ENCODE results near the gene ERC2. TPM values are rescaled to one million over a fixed set of nuclear protein-coding genes. Genes with fewer than 3 reads are reported as not detected.
A peak's percentile ranks its signal among the peaks of the same experiment; 100 is the strongest.

Gene ERC2
- polyA plus RNA-seq, 1 donor: 1.6 TPM

DNA sequence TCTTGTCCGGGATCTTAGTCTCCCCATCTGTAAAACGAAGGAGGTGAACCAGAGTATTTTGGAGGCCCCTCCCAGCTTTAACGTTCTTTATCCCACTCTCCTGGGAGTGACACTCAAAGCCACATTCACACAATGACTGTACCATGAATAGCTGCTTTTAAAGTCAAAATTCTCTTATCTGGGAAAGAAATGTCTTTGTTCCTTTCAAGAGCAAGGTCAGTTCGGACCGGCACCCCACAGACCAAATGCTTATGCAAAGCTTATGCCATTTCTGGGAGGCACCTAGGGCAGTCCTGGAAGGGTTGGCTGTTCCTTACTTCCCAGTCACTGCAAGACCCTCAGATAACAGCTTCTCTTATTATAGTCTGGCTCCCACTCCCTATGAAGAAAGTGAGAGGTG lies 927.7 kb downstream of the ERC2 start:
- no peak for DNase-seq

DNA sequence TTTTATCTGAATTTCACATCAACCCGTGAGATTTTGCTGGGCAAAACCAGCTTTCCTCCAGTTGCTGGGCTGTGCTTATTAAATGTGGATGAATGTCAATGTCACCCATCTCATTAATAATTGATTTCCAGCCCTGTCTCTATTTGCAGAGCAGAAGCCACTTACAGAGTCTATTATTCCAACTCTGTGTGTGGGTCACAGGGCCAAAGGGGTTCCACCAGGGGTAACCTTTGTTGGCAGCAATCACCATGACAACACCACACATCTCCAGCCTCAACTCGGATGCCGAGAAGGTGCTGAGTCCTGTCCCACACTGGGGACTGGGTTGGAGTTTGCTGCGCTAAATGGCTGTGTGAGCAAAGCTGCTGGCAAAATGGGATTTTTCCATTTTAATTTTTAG lies 930.1 kb downstream of the ERC2 start:
- no peak for DNase-seq

DNA sequence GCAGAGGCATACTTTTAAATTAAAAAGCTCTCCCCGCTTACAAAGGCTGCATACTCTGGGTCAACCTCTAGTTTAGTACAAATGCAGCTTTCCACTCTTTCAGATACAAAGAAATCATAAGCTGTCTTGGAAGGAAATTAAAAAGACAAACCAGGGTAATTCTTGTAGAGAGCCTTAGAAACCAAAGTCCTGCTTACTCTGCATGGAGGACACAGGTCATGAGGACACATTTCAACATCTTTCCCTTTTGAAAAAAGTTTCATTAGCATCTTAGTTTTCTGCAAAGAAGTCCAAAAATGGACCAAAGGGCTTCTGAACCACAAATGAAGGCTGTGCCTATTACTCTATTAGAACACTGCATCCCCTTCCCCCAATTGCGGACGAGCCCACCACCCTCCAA lies 930.7 kb downstream of the ERC2 start:
- no peak for DNase-seq

DNA sequence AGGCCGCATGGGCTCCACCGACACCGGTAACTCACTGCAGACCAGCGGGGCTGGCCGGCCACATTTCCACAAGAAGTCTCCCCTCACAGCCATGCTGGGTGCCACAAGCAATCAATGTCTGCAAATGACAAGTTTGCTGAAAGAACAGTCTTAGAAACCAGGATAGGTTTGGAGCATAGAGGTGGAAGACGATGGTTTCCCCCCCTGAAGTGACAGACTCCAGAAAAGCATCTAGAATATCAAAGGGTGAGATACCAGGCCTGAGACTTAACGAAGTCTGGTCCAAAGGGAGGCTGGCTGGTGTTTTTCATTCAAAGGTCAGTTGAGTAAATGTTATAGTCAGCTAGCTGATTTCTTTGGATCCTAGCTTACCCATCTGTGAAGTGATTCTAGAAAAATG lies 931.1 kb downstream of the ERC2 start:
- no peak for DNase-seq

DNA sequence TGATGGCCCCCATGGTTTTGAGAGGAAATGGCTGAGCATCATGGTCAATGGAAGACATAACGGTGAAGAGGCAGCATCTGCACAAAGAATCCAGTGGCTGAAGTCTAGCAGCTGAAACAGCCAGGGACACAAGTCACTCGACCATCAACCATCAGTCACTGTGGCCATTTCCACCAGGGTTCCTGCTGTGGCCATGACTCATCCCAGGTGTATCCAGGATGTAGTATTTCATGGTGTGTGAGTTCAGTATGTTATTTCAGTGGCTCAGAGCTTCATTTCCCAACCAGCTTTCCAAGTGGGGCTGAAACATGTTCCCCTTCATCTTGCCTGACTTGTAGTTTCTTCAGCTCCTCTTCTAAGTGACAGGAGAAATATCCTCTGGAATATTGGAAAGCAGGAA lies 933.4 kb downstream of the ERC2 start:
- DNase-seq: no peak

DNA sequence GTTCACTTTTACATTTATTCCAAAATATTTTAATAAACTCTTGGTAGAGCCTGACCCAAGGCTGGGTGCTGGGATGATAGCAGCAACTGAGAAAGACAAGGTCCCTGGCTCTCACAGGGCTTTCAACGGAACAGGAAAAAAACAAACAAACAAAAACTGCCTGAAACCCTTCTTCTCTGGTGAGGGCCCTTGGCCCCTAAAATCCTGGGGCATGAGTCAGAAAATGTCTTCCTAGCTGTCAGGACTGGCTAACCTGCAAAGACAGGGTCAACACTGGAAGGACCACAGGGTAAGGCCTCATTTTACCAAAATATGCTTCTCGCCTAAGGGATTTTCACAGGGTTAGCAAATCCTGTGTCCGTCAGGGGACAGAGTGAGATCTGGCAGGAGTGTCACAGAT lies 935.5 kb downstream of the ERC2 start:
- DNase-seq: no peak

DNA sequence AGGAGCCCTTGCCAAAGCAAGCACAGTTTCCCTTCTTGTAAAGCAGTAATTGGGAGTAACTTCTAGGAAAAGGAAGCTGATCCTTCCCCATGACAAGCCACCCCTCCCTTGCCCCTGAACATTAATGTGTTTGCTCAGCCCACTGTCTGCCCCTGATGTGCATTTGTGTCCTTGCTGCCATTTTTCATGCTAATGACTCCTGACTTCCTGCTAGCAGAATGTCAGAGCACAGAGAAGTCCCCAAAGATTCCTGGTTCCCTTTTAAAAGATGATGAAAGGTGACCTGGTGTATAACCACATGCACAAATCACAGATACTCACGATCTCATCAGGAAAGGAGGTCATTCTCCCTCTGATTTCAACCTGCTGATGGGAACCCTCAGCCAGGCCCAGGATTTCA lies 936.9 kb downstream of the ERC2 start:
- DNase-seq: no peak

DNA sequence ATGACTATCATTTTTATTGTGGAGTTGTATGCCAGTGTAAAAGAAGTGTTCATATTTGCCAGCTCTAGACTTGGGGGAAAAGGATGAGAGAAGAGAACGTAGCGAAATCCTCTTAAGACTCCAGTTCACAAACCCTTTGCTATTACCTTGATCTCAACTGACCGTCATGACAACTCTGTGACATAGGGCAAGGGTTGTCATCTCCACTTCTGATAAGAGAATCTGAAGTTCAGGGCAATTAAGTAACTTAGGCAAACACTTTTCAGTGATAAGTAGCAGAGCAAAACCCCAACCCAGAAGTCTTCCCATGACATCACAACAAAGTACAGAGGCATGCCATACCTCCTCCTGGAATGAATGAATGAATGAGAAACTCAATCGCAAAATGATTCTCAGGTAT lies 940.9 kb downstream of the ERC2 start:
- DNase-seq: no peak

DNA sequence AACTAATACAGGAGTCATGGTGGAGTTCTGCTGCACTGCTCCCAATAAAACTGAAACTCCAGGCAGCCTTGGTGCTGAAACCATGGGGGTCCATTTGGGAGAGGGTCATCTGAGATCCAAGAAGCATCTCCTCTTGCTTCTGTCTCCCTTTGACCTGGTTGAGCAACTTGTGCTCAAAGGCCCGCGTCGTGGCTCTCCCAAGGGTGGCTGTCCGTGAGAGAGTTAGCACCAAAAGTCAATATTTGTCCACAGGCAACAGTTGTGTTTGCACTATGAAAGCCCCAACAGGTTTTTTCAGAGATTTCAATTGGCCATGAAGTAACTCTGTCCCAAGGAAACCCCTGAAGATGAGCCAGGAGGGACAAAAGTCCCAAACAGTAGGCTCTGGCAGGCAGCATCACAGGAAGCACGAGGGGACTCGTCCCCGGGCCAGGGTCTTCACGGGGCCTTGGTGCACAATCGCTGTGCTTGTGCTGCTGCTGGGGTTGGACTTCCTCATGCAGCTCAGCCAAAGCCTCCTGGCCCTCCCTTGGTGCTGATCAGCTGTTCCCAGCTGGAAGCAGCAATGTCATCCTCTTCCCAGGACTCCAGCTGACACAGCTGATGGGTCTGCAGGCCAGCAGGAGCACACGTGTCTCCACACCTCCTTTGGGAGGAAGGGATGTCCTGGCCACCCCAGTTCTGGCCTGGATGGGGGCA lies 941.8 kb downstream of the ERC2 start:
- DNase-seq: no peak

DNA sequence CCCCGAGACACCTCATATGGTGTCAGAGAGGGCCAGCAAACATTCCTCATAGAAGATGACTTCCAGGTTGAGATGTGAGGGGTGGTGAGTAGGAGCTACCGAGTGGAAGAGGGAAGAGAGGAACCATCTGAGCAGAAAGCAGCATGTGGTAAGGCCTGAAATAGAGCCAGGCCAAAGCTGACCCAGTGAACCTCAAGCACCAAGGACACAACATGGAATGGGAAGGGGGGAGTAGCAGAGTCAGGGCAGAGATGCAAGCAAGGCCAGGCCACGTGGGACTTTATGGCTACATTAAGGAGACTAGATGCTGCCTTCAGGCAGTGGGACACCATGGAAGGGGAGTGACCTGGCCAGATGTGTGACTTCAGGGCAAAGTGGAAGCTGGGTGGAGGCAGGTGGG lies 942.8 kb downstream of the ERC2 start:
- DNase-seq: no peak

DNA sequence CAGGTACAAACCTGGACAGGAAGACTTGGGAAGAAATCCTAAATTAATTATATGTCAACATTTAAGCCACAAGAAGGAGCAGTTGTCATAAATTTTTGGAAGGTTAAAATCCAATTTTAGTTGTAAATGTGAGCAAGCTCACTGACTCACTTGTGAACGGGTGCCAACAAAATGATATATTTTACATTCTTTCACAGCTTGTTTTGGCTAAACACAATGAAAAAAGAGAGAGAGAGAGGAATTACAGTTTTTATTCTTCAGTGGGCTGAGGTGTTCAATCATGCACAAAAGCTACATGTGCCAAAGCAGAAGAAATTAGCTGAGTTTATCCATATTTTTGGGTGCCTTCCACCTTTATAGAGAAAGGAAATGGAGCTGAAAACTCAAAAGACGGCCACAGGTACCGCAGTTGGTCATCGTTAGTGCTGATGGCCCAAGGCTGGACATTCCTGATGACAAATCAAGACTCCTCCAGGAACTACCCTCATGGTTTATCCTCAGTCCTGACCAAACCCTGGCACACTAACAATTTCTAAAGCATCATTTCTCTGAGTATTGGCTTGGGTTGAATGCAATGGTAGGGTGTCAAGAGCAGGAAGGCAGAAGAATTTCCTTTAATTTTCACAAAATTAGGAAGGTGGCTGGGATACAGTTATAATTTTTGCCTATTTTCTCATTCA lies 943.6 kb downstream of the ERC2 start:
- peak; percentile 44 for DNase-seq

DNA sequence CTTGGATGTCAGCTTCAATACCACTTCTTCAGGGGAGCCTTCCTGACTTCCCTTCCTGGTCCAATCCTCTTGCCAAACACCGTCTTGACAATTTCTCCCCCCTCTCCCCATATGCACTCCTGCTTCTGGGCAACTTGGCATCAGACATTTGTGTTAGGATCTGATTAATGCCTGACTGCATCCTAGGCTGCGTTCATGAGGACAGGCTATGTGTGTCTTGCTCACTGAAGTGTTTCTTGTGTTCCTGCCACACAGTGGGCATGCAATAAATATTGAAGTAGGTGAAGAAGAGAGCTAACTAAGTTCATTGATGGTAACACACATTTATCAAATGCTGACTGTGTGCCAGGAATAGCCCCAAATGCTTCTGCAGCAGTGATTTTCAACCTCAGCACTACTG lies 944.8 kb downstream of the ERC2 start:
- DNase-seq: no peak

DNA sequence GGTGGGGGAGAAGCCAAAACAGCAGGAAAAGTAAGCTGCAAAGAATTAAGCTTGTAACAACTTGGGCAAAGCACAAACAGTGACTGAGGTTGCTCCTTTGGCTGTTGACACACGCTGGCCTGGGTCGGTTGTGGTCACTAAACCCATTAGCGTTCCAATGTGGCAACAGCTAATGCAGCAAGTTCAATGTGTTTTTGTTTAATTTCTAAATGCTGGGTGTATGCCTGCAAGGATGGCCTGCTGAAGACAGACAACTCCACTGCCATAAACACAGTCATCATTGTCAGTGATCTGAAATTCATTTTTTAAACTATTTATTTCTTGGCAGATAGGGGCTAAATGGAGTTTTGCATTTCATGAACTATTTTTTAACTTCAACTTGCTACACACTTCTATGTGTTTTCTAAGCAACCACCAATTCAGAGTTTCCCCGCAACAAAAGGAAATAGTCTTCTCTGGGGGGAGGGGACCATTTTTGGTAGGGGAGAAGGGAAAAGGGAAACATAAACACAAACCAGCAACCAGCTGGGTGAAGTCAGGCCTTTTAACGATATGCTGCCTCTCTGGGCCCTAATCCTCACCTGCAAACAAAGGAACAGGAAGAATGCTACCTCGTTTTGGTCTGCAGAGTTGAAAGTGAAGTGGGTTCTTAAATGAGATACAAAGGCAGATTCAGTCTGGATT lies 946.4 kb downstream of the ERC2 start:
- DNase-seq: no peak

DNA sequence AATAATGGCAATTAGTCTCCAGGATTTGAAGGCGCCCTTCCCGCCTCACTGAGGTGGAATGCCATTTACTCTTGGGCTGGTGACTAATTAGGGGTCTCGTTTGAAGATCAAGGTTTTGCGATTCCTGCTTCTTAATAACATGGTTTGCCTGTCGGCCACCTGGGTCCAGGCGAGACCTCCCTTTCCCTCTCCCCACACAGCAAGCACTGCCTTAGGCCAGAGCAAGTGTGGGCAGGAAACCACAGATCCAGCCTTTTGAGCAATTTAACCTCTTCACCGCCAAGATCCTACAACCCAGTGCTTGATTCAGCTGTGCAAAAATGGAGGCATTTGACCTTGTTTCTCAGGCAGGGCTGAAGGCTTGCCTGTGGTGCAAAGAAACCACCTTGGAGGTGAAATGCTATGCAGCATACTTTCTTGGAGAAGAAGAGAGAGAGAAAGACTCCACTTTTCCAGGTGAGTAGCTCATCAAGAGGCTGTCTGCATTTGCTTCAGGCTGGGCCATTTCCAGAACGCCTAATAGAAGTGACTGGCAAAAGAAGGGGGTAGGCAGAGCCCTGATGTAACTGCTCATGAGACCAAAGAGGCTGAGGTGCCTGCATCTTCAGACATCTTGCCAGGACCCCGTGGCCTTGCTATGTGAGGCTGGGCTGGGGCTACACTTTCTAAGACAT lies 947.1 kb downstream of the ERC2 start:
- no peak for DNase-seq

DNA sequence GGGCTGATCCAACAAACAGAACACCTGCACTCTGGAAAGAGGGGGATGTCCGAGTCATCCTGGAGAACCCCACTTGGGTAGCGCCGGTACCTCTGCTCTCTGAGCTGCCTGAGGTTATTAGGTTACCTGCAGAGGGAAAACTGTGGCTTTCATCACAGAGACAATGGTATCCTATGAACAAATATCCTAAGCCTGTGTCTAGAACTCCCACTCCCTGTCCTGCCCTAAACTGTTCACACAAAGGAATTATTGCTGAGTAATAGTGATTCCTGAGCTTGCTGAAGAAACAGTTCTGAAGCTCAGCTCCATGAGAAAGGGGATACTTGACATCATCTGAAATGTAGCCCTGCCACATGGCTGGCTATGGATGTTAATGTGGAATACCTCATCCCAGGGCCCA lies 949.2 kb downstream of the ERC2 start:
- DNase-seq: no peak

DNA sequence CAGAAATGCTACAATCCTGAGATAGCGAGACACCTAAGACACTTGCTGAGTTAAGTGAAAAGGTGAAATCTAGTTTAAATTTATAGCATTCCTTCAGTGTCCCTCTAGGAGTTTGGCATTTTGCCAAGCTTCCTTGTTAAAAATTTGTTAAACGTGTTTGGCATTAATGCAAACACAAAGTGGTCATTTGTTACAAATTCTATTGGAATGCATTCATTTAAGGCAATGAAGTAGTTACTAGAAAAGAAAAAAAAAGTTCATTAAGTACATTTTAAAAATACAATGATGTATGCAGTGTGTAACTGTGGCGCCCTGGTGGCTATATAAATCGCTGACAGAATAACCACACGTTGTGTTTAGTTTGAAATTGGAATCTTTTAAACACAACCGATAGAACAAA lies 949.8 kb downstream of the ERC2 start:
- DNase-seq: no peak

DNA sequence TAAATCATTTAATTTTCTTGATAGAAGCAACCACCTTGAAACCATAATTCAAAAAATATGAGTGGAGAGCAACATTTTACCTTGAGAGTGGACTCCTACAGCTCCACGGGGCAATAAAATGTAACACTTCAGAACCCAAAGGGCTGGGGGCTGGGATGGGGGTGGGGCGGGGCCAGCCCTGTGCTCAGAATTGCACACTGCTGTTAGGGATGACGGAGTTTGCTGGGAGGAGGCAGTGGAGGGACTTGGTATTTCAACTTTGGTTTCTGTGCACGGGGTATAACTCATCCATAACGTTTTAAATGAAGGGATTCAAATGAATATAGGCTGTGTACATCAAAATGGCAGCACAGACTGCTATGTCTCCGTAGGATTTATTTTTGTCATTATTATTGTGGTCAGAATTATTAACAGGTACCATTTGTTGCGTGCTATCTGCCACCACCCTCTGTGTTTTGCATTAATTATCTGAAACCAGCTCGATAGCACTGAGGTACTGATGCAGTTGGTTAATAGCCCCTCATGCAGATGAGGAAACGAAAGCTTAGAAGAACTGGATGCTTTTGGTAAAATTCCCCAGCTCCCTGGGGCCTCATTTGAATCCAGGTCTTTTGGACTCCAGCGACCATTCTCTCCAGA lies 951.8 kb downstream of the ERC2 start:
- DNase-seq: no peak

DNA sequence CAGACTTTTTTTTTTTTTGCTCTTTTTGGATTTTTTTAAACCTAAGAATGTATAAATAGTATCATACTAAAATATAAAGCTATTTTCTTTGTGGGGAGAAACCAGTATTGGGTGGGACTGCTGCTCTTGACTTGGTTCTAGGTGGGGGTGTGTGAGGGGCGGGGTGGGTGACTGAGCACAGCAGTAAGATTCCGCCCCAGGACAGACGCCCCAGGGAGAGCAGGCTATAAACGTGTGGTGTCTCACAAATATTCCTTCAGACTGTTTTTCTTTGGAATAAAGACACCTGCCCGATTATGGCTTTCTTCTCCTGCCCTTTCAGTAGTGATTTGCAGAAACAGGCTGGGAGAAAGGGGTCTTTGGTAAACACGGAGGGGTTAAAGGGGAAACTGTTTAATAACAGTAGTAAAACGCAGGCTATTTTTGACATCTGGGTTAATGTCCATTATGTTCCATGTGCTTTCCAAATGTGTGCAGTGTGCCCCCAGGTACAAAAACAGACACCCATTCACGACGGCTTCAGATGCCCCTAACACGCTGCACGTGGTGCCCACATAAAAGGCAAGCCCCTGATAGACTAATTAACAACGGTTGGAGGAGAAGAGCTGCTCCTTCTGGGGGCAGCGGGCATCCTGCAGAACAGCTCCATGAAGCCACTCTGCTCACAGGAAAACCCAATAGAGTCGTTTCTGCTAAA lies 952.6 kb downstream of the ERC2 start:
- no peak for DNase-seq

DNA sequence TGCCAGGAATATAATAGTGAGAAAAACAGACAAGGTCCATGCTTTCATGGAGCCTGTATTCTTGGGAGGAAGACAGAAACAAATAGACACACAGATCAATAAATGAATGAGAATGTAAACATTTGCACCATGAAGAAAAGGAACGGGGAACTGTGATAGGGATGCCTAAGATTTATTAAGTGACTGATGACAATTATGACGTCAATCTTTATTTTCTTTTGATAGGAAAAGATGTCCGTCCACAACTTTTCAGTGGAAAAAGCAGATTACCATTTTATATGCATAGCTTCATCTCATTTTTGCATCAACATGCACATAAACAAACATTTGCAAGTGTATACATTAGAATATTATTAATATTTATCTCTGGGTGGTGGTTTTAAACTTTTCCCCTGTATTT lies 953.3 kb downstream of the ERC2 start:
- no peak for DNase-seq

DNA sequence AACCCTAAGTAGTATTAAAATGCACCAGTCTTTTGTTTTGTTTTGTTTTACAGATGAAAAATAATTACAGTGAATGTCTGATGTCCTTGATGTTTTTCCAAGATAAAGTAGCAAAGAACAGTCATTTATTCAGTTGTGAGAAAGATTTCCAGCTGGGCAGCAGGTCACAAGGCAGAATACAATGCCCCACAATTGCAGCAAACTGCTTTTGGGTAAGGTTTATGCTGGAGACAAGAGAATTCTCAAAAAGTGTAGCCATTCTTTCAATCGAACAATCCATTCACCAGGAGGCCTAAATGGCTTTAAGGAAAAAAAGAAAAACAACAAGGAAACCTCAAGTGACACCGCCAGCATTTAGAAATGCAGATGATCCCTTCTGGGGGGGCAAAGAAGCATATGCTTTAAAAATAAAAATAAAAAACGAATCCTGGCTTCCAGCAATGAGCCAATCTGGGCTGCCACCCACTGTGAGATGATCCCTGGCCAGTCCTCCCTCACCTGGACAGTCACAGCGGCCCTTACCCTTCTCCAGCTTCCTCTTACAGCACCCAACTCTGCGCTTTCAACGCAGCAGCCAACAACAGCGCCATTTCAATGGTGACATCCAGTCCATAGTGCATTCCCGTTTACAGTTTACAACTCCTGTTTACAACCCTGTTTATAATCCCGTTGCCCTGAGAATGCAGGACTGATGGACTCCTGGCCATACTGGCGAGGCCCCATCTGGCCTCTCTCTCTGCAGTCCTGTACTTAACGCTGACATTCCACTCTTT lies 955.5 kb downstream of the ERC2 start:
- no peak for DNase-seq

DNA sequence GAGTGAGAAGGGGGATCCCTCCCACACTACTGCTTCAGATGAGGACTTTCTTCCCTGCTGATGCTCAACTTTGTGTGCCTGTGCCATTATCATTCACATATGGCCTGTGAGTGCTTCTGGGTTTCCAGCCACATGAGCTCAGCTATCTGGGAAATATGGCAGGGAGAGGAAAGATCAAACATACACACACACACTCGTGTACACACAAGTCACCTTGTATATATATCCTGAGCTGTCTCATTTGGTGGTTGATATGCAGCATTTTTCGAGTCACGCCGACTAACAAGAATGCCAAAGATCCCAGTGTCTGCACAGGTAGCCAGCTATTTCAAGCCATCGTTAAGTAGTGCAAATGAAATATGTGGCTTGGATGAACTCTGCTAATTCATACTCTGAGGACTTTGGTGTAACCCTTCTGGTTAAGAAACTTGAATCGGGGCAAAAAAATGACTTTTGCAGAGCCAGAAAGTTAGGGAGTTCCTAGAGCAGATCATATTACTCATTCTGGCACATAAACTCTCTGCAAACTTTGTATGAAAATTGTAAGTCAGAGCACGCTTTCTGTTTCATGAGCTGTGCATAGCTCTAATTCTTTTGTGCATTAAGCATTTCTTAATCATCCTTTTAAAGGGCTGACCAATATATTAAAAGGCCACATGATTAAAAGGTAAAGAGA lies 956.2 kb downstream of the ERC2 start:
- no peak for DNase-seq

Measured in hindlimb muscle (tissue), 1 donor.